SU-DHL-6 (cell line): ENCODE data around the gene ASPDH.

Experiments
- EZH2phosphoT487 ChIP-seq: fragments of 200-600 bp; sonication (generic), shearing (Covaris generic); conservative IDR thresholded peaks from 2 replicates; pipeline ENCODE4 v1.6.1; 2018; ENCODE audit warnings: mild to moderate bottlenecking, antibody characterized with exemption, low read length, moderate library complexity, mixed read lengths
- TF ChIP-seq, protein P1 (sequence below): fragments of 200-600 bp; sonication (generic); IDR thresholded peaks from one replicate; pipeline ENCODE4 v1.5.1; 2017; ENCODE audit warnings: antibody characterized with exemption, mild to moderate bottlenecking, low read length, moderate library complexity; ENCODE audit not compliant: insufficient read depth, poor library complexity, severe bottlenecking

DNA sequence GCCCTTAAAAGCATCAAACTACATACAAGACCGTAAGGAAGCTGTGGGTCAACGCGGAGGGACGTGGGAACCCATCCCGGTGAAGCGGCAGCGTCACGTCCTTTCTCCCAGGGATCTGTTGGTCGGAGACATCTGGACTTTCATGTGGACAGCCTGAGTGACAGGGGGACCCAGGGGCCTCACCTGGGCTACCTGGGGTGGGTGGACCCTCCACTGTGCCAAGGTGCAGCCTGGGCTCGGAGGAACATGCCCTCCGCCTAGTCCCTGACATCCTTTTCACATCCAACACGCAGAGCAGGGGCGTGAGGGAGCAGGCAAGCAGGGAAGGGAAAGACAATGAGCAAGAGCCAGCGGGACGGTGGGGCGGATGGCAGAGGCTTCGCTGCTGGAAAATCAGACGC, 23.3 kb downstream of the ASPDH start:
- TF ChIP-seq, protein P1, sequence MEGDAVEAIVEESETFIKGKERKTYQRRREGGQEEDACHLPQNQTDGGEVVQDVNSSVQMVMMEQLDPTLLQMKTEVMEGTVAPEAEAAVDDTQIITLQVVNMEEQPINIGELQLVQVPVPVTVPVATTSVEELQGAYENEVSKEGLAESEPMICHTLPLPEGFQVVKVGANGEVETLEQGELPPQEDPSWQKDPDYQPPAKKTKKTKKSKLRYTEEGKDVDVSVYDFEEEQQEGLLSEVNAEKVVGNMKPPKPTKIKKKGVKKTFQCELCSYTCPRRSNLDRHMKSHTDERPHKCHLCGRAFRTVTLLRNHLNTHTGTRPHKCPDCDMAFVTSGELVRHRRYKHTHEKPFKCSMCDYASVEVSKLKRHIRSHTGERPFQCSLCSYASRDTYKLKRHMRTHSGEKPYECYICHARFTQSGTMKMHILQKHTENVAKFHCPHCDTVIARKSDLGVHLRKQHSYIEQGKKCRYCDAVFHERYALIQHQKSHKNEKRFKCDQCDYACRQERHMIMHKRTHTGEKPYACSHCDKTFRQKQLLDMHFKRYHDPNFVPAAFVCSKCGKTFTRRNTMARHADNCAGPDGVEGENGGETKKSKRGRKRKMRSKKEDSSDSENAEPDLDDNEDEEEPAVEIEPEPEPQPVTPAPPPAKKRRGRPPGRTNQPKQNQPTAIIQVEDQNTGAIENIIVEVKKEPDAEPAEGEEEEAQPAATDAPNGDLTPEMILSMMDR: no peak
- TF ChIP-seq EZH2phosphoT487: no peak
